LoVo (cell line): Measurements from ENCODE around the gene ENPP3.
"Not testable (repeated sequence)": the region's sequence is repeated elsewhere in the genome, so short reads cannot be mapped to it uniquely, and the experiment has no call there.

Source experiments
- DNase-seq: peaks from one replicate; pipeline ENCODE4 v3.0.0-alpha.2; 2016; ENCODE audit warnings: low spot score

The ENPP3 gene

GRCh38 chr6:131685266-131685780, 48.2 kb downstream of the ENPP3 start:
- no peak for DNase-seq

- no peak for DNase-seq
Measured at GRCh38 chr6:131687022-131687421, 49.9 kb downstream of the ENPP3 start.

GRCh38 chr6:131688286-131688685, 51.2 kb downstream of the ENPP3 start:
- DNase-seq: no peak

GRCh38 chr6:131692031-131692430, 54.9 kb downstream of the ENPP3 start:
- no peak for DNase-seq

GRCh38 chr6:131692589-131692988, 55.5 kb downstream of the ENPP3 start:
- no peak for DNase-seq

GRCh38 chr6:131693384-131693783, 56.3 kb downstream of the ENPP3 start:
- DNase-seq: no peak

- peak; percentile 65 for DNase-seq
Measured at GRCh38 chr6:131694832-131695426, 57.8 kb downstream of the ENPP3 start.

GRCh38 chr6:131696956-131697355, 59.9 kb downstream of the ENPP3 start:
- no peak for DNase-seq

- DNase-seq: not testable (repeated sequence)
Measured at GRCh38 chr6:131700851-131701250, 63.7 kb downstream of the ENPP3 start.

- not testable (repeated sequence) for DNase-seq
Measured at GRCh38 chr6:131703905-131704304, 66.8 kb downstream of the ENPP3 start.

GRCh38 chr6:131710917-131711316, 73.8 kb downstream of the ENPP3 start, which contains the start of gene CTAGE9:
CTAGE9 (minus strand) TSS chr6:131711017; CDS start chr6:131711017, 0 bp downstream.
- DNase-seq: not testable (repeated sequence)

GRCh38 chr6:131715567-131715966, 78.5 kb downstream of the ENPP3 start:
- not testable (repeated sequence) for DNase-seq

GRCh38 chr6:131717836-131718542, 80.9 kb downstream of the ENPP3 start:
- no peak for DNase-seq

- no peak for DNase-seq
Measured at GRCh38 chr6:131721161-131721560, 84.1 kb downstream of the ENPP3 start.

GRCh38 chr6:131724114-131724513, 87.0 kb downstream of the ENPP3 start:
- no peak for DNase-seq

- DNase-seq: no peak
Measured at GRCh38 chr6:131727467-131727866, 90.4 kb downstream of the ENPP3 start.

- no peak for DNase-seq
Measured at GRCh38 chr6:131727868-131728267, 90.8 kb downstream of the ENPP3 start.

- DNase-seq: no peak
Measured at GRCh38 chr6:131728296-131728939, 91.3 kb downstream of the ENPP3 start.

- no peak for DNase-seq
Measured at GRCh38 chr6:131729550-131729949, 92.4 kb downstream of the ENPP3 start.

GRCh38 chr6:131730264-131730663, 93.2 kb downstream of the ENPP3 start:
- no peak for DNase-seq

GRCh38 chr6:131731224-131731623, 94.1 kb downstream of the ENPP3 start:
- DNase-seq: no peak

GRCh38 chr6:131733376-131734016, 96.4 kb downstream of the ENPP3 start:
- DNase-seq: no peak
